ENCODE results near the gene TMEM117.

GRCh38 chr12:44148936-44149335 is 313.1 kb downstream of the TMEM117 start:
- TF ChIP-seq CTCF (IDR thresholded peaks at IDR 0.05) (no peak), POLR2A (IDR thresholded peaks at IDR 0.05) (no peak), EP300 (IDR thresholded peaks at IDR 0.05) (no peak)

Measured in tibial nerve (tissue), 4 donors.